ENCODE measurements around the gene ALDH3B1. TPM values are rescaled to one million over a fixed set of nuclear protein-coding genes. Genes with fewer than 3 reads are reported as not detected.

The ALDH3B1 gene
- total and polyA plus RNA-seq, 2 donors from 2014 or later = 20.9 to 42.7 TPM

DNA sequence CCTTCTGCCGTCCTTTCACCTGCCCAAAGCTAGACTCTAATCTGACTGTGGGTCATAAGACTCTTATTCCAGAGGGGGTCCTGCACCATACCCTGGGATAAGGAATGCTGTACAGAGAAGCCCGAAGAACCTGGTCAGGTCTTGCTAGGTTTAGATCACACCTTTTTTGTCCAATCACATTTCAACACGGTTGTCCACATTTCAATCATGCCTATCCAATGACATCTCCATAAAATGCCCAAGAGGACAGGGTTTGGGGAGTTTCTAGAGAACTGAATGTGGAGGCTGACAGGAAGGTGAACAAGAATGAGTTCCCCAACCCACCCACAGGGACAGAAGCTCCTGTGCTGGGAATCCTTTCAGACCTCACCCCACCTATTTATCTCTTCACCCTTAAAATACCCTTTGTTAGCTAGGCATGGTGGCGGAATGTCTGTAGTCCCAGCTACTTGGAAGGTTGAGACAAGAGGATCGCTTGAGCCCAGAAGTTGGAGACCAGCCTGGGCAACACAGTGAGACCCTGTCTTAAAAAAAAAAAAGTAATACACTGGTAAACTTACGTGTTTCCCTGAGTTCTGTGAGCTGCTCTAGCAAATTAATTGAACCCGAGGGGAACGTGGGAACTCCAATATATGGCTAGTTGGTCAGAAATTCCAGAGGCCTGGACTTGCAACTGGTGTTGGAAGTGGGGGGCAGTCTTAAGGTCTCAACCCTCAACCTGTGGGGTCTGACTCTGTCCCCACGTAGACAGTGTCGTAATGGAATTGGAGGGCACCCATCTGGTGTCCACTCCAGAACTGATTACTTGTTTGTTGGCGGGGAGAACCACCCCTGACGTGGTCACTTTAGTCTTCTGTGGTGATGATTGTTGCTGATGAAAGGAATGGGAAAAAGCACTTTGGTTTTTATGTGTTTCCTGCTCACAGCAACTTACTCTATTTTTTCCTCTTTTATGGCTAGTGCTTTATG is 46.5 kb downstream of the ALDH3B1 start:
- H3K27me3 ChIP-seq (ENCODE audit: control insufficient read depth, insufficient read depth, low read length) = no peaks in the 10 kb centered on the region
- intact Hi-C loops (cut with DNase I) = no loop called here
- no peak overlapping the region for H3K9ac ChIP-seq (ENCODE audit: low read length in 3 of 3)
- peaks cover 0 to 11% (median 6%) of the 10 kb centered on the region in 3 donors for H3K36me3 ChIP-seq (ENCODE audit: control insufficient read depth in 2 of 3, insufficient read depth in 3 of 3, low read length in 3 of 3)
- no peak overlapping the region for H3K4me3 ChIP-seq (ENCODE audit: low read length in 3 of 3)
- H3K4me1 ChIP-seq (ENCODE audit: control insufficient read depth in 2 of 3, insufficient read depth in 2 of 3, low read depth in 1 of 3, low read length in 3 of 3) = no peaks in the 10 kb centered on the region
- TF ChIP-seq, protein P1, sequence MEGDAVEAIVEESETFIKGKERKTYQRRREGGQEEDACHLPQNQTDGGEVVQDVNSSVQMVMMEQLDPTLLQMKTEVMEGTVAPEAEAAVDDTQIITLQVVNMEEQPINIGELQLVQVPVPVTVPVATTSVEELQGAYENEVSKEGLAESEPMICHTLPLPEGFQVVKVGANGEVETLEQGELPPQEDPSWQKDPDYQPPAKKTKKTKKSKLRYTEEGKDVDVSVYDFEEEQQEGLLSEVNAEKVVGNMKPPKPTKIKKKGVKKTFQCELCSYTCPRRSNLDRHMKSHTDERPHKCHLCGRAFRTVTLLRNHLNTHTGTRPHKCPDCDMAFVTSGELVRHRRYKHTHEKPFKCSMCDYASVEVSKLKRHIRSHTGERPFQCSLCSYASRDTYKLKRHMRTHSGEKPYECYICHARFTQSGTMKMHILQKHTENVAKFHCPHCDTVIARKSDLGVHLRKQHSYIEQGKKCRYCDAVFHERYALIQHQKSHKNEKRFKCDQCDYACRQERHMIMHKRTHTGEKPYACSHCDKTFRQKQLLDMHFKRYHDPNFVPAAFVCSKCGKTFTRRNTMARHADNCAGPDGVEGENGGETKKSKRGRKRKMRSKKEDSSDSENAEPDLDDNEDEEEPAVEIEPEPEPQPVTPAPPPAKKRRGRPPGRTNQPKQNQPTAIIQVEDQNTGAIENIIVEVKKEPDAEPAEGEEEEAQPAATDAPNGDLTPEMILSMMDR (IDR thresholded peaks at IDR 0.05; ENCODE audit: borderline replicate concordance, extremely low read depth, insufficient read depth) = no peak
- FAIRE-seq (no peak), DNase-seq (no peak)
- H3K27ac ChIP-seq (ENCODE audit: low read depth in 2 of 2, low read length in 2 of 2) = no peak overlapping the region
- no peaks in the 10 kb centered on the region for H3K9me3 ChIP-seq (ENCODE audit: control insufficient read depth in 2 of 3, insufficient read depth in 1 of 3, low read length in 3 of 3)

DNA sequence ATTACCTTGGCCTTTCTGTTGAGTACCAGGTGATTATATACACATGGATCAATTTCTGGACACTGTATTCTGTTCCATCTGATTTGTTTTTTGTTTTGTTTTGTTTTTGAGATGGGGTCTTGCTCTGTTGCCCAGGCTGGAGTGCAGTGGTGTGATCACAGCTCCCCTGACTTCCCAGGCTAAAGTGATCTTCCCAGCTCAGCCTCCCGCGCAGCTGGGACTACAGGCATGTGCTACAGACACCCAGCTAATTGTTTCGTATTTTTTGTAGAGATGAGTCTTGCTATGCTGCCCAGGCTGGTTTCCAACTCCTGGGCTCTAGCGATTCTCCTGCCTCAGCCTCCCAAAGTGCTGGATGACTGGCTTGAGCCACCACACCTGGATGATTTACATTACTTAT is 47.7 kb downstream of the ALDH3B1 start:
- TF ChIP-seq, protein P1 (IDR thresholded peaks at IDR 0.05; ENCODE audit: borderline replicate concordance, extremely low read depth, insufficient read depth) = no peak
- peaks cover 0 to 20% (median 12%) of the 10 kb centered on the region in 3 donors for H3K36me3 ChIP-seq (ENCODE audit: control insufficient read depth in 2 of 3, insufficient read depth in 3 of 3, low read length in 3 of 3)
- no peaks in the 10 kb centered on the region for H3K4me1 ChIP-seq (ENCODE audit: control insufficient read depth in 2 of 3, insufficient read depth in 2 of 3, low read depth in 1 of 3, low read length in 3 of 3)
- no peak overlapping the region for H3K27ac ChIP-seq (ENCODE audit: low read depth in 2 of 2, low read length in 2 of 2)
- no peak for FAIRE-seq
- no peak overlapping the region for H3K4me3 ChIP-seq (ENCODE audit: low read length in 3 of 3)
- no peaks in the 10 kb centered on the region for H3K27me3 ChIP-seq (ENCODE audit: control insufficient read depth, insufficient read depth, low read length)
- no peaks in the 10 kb centered on the region for H3K9me3 ChIP-seq (ENCODE audit: control insufficient read depth in 2 of 3, insufficient read depth in 1 of 3, low read length in 3 of 3)
- intact Hi-C loops (cut with DNase I) = no loop called here
- DNase-seq = no peak
- H3K9ac ChIP-seq (ENCODE audit: low read length in 3 of 3) = no peak overlapping the region

DNA sequence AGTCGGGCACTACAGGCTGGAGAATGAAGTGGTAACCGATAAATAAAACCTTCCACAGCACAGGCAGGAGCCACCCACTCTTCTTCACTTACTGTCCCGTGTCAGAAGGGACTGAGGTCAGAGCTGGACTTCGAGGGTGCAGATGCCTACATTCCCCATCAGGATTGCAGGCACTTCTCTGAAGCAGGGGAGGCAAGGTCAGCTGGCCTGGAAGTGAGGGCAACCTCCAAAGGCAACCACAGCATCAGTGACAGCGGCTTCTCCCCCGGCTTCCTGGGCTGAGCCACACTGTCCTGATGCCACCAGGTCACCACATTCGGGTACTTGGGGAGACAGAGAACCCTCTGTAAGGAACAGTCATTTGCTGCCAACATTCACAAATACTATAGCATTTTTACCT is 51.4 kb downstream of the ALDH3B1 start:
- no peak overlapping the region for H3K9ac ChIP-seq (ENCODE audit: low read length in 3 of 3)
- intact Hi-C loops (cut with DNase I) = no loop called here
- no peaks in the 10 kb centered on the region for H3K4me1 ChIP-seq (ENCODE audit: control insufficient read depth in 2 of 3, insufficient read depth in 2 of 3, low read depth in 1 of 3, low read length in 3 of 3)
- TF ChIP-seq, protein P1 (IDR thresholded peaks at IDR 0.05; ENCODE audit: borderline replicate concordance, extremely low read depth, insufficient read depth) = no peak
- no peaks in the 10 kb centered on the region for H3K9me3 ChIP-seq (ENCODE audit: control insufficient read depth in 2 of 3, insufficient read depth in 1 of 3, low read length in 3 of 3)
- H3K27me3 ChIP-seq (ENCODE audit: control insufficient read depth, insufficient read depth, low read length) = no peaks in the 10 kb centered on the region
- DNase-seq (no peak), FAIRE-seq (no peak)
- H3K4me3 ChIP-seq (ENCODE audit: low read length in 3 of 3) = no peak overlapping the region
- no peak overlapping the region for H3K27ac ChIP-seq (ENCODE audit: low read depth in 2 of 2, low read length in 2 of 2)
- peaks cover 4 to 43% (median 23%) of the 10 kb centered on the region in 3 donors for H3K36me3 ChIP-seq (ENCODE audit: control insufficient read depth in 2 of 3, insufficient read depth in 3 of 3, low read length in 3 of 3)
